OCI-LY3 (cell line): Measurements from ENCODE around the gene IL1RAP.

Experiments
- H2AFZ ChIP-seq: fragments of 200-600, 300-600 bp; shearing (Covaris generic); 2 replicates; pipeline ENCODE4 v1.6.0; 2014; ENCODE audit warnings: antibody characterized with exemption, low read depth, low read length
- H3K27ac ChIP-seq: fragments of 200-600, 300-600 bp; sonication (generic); 2 replicates; pipeline ENCODE4 v1.5.1; 2014; ENCODE audit warnings: mild to moderate bottlenecking, low read length, moderate library complexity, mixed read lengths
- H3K27me3 ChIP-seq: fragments of 200-600, 300-600 bp; sonication (generic); 2 replicates; pipeline ENCODE4 v1.6.1; 2014; ENCODE audit warnings: low read depth, low read length, mixed read lengths
- H3K36me3 ChIP-seq: fragments of 200-600, 300-600 bp; sonication (generic); replicated peaks from 2 replicates; pipeline ENCODE3; 2014; ENCODE audit warnings: low read depth, low read length, mixed read lengths
- H3K4me1 ChIP-seq: fragments of 300-600, 200-600 bp; sonication (generic); 2 replicates; pipeline ENCODE4 v1.6.1; 2014; ENCODE audit warnings: low read length, mixed read lengths
- H3K4me2 ChIP-seq: fragments of 200-600, 300-600 bp; sonication (generic); 2 replicates; pipeline ENCODE4 v1.6.1; 2014; ENCODE audit warnings: low read length, mixed read lengths
- H3K4me3 ChIP-seq: fragments of 300-600, 200-600 bp; sonication (generic); 2 replicates; pipeline ENCODE4 v1.5.1; 2014; ENCODE audit warnings: antibody characterized with exemption, mild to moderate bottlenecking, low read length, moderate library complexity
- H3K79me2 ChIP-seq: fragments of 300-600, 200-600 bp; shearing (Covaris generic); 2 replicates; pipeline ENCODE4 v1.6.1; 2014; ENCODE audit warnings: mild to moderate bottlenecking, low read length, mixed read lengths
- H3K9ac ChIP-seq: fragments of 300-600, 200-600 bp; shearing (Covaris generic); 2 replicates; pipeline ENCODE4 v1.6.0; 2014; ENCODE audit warnings: mild to moderate bottlenecking, low read length, moderate library complexity
- H3K9me3 ChIP-seq: fragments of 200-600, 300-600 bp; shearing (Covaris generic); 2 replicates; pipeline ENCODE4 v1.6.1; 2014; ENCODE audit warnings: low read length, mixed read lengths; ENCODE audit not compliant: insufficient read depth
- H4K20me1 ChIP-seq: fragments of 200-600, 300-600 bp; sonication (generic); 2 replicates; pipeline ENCODE4 v1.6.1; 2016; ENCODE audit warnings: low read length, mixed read lengths; ENCODE audit not compliant: insufficient read depth
- CTCF ChIP-seq: fragments of 200-600, 300-600 bp; sonication (generic); IDR thresholded peaks from 2 replicates; pipeline ENCODE4 v1.5.1; 2014; ENCODE audit warnings: antibody characterized with exemption, low read length, low read depth
- EZH2phosphoT487 ChIP-seq: fragments of 200-600 bp; shearing (Covaris generic); IDR thresholded peaks from 2 replicates; pipeline ENCODE4 v1.6.1; 2018; ENCODE audit warnings: antibody characterized with exemption, mixed run types, low read depth

The IL1RAP gene

GRCh38 chr3:190552021-190552420 is 38.1 kb downstream of the IL1RAP start:
- H4K20me1 ChIP-seq = no peaks in the 10 kb centered on the region
- H3K4me1 ChIP-seq = no peaks in the 10 kb centered on the region
- H3K4me3 ChIP-seq = no peak overlapping the region
- no peak overlapping the region for H3K9ac ChIP-seq
- H3K36me3 ChIP-seq = no peaks in the 10 kb centered on the region
- TF ChIP-seq EZH2phosphoT487 = no peak
- no peak for TF ChIP-seq CTCF
- no peaks in the 10 kb centered on the region for H3K27me3 ChIP-seq
- H3K79me2 ChIP-seq = no peaks in the 10 kb centered on the region
- H3K4me2 ChIP-seq = no peak overlapping the region
- no peaks in the 10 kb centered on the region for H3K9me3 ChIP-seq
- no peak overlapping the region for H3K27ac ChIP-seq
- H2AFZ ChIP-seq = no peak overlapping the region

GRCh38 chr3:190552969-190553759 is 39.3 kb downstream of the IL1RAP start:
- H3K4me3 ChIP-seq = no peak overlapping the region
- no peaks in the 10 kb centered on the region for H3K36me3 ChIP-seq
- no peak overlapping the region for H3K9ac ChIP-seq
- H3K79me2 ChIP-seq = no peaks in the 10 kb centered on the region
- H3K4me2 ChIP-seq = no peak overlapping the region
- no peak overlapping the region for H2AFZ ChIP-seq
- no peaks in the 10 kb centered on the region for H3K4me1 ChIP-seq
- H3K9me3 ChIP-seq = no peaks in the 10 kb centered on the region
- no peak for TF ChIP-seq CTCF
- no peaks in the 10 kb centered on the region for H4K20me1 ChIP-seq
- no peaks in the 10 kb centered on the region for H3K27me3 ChIP-seq
- H3K27ac ChIP-seq = no peak overlapping the region

- Histone ChIP-seq H3K4me1 (no peaks in the 10 kb centered on the region), H3K27ac (no peak overlapping the region), H3K9ac (no peak overlapping the region), H2AFZ (no peak overlapping the region), H4K20me1 (no peaks in the 10 kb centered on the region), H3K36me3 (no peaks in the 10 kb centered on the region), H3K4me2 (no peak overlapping the region), H3K9me3 (no peaks in the 10 kb centered on the region), H3K27me3 (no peaks in the 10 kb centered on the region), H3K79me2 (no peaks in the 10 kb centered on the region), H3K4me3 (no peak overlapping the region)
- no peak for TF ChIP-seq EZH2phosphoT487
- TF ChIP-seq CTCF = no peak
Measured at GRCh38 chr3:190554197-190554596, 40.3 kb downstream of the IL1RAP start.

GRCh38 chr3:190556351-190556750 is 42.5 kb downstream of the IL1RAP start:
- Histone ChIP-seq H3K27ac (no peak overlapping the region), H3K4me3 (no peak overlapping the region), H3K9ac (no peak overlapping the region), H3K4me1 (no peaks in the 10 kb centered on the region), H2AFZ (no peak overlapping the region), H4K20me1 (no peaks in the 10 kb centered on the region), H3K36me3 (no peaks in the 10 kb centered on the region), H3K9me3 (no peaks in the 10 kb centered on the region), H3K27me3 (no peaks in the 10 kb centered on the region), H3K79me2 (no peaks in the 10 kb centered on the region), H3K4me2 (no peak overlapping the region)
- TF ChIP-seq EZH2phosphoT487 (no peak), CTCF (no peak)
